Activated T-cell treated with anti-CD3 and anti-CD28 coated beads for 48 hours (primary cell): ENCODE results near the gene GRIP1.

Source experiments
- DNase-seq: peaks from one replicate; pipeline ENCODE4 v3.0.0-alpha.2; 2020; ENCODE audit warnings: low read depth

The GRIP1 gene

GRCh38 chr12:66453120-66453519, 225.8 kb downstream of the GRIP1 start:
- no peak for DNase-seq

- no peak for DNase-seq
Measured at GRCh38 chr12:66449531-66449930, 229.3 kb downstream of the GRIP1 start.

GRCh38 chr12:66447643-66448042, 231.2 kb downstream of the GRIP1 start:
- no peak for DNase-seq

GRCh38 chr12:66446276-66446675, 232.6 kb downstream of the GRIP1 start:
- no peak for DNase-seq

GRCh38 chr12:66441905-66442559, 236.8 kb downstream of the GRIP1 start:
- no peak for DNase-seq

- DNase-seq, result no peak
Measured at GRCh38 chr12:66438601-66439000, 240.3 kb downstream of the GRIP1 start.

- DNase-seq, result no peak
Measured at GRCh38 chr12:66430106-66430505, 248.8 kb downstream of the GRIP1 start.

GRCh38 chr12:66428870-66429269, 250.0 kb downstream of the GRIP1 start:
- no peak for DNase-seq

GRCh38 chr12:66428261-66428660, 250.6 kb downstream of the GRIP1 start:
- DNase-seq, result no peak

GRCh38 chr12:66426696-66427095, 252.2 kb downstream of the GRIP1 start:
- DNase-seq, result no peak

GRCh38 chr12:66423266-66423665, 255.6 kb downstream of the GRIP1 start:
- no peak for DNase-seq

- DNase-seq, result no peak
Measured at GRCh38 chr12:66418908-66419307, 260.0 kb downstream of the GRIP1 start.

GRCh38 chr12:66417217-66417616, 261.7 kb downstream of the GRIP1 start:
- DNase-seq, result no peak

GRCh38 chr12:66409195-66409871, 269.5 kb downstream of the GRIP1 start:
- DNase-seq, result no peak

GRCh38 chr12:66405395-66405794, 273.5 kb downstream of the GRIP1 start:
- no peak for DNase-seq

GRCh38 chr12:66403746-66404145, 275.1 kb downstream of the GRIP1 start:
- no peak for DNase-seq

- DNase-seq, result no peak
Measured at GRCh38 chr12:66399911-66400306, 279.0 kb downstream of the GRIP1 start.

GRCh38 chr12:66398931-66399910, 279.7 kb downstream of the GRIP1 start:
- no peak for DNase-seq

GRCh38 chr12:66397574-66398290, 281.1 kb downstream of the GRIP1 start:
- DNase-seq, result no peak

GRCh38 chr12:66393890-66394289, 285.0 kb downstream of the GRIP1 start:
- no peak for DNase-seq

- DNase-seq, result no peak
Measured at GRCh38 chr12:66392266-66392915, 286.5 kb downstream of the GRIP1 start.

- no peak for DNase-seq
Measured at GRCh38 chr12:66388517-66388916, 290.4 kb downstream of the GRIP1 start.
